Measurements from ENCODE around the gene PRIMPOL.
A peak's percentile ranks its signal among the peaks of the same experiment; 100 is the strongest.
"Not testable (repeated sequence)": the region's sequence is repeated elsewhere in the genome, so short reads cannot be mapped to it uniquely, and the experiment has no call there.

The PRIMPOL gene, protein sequence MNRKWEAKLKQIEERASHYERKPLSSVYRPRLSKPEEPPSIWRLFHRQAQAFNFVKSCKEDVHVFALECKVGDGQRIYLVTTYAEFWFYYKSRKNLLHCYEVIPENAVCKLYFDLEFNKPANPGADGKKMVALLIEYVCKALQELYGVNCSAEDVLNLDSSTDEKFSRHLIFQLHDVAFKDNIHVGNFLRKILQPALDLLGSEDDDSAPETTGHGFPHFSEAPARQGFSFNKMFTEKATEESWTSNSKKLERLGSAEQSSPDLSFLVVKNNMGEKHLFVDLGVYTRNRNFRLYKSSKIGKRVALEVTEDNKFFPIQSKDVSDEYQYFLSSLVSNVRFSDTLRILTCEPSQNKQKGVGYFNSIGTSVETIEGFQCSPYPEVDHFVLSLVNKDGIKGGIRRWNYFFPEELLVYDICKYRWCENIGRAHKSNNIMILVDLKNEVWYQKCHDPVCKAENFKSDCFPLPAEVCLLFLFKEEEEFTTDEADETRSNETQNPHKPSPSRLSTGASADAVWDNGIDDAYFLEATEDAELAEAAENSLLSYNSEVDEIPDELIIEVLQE

DNA sequence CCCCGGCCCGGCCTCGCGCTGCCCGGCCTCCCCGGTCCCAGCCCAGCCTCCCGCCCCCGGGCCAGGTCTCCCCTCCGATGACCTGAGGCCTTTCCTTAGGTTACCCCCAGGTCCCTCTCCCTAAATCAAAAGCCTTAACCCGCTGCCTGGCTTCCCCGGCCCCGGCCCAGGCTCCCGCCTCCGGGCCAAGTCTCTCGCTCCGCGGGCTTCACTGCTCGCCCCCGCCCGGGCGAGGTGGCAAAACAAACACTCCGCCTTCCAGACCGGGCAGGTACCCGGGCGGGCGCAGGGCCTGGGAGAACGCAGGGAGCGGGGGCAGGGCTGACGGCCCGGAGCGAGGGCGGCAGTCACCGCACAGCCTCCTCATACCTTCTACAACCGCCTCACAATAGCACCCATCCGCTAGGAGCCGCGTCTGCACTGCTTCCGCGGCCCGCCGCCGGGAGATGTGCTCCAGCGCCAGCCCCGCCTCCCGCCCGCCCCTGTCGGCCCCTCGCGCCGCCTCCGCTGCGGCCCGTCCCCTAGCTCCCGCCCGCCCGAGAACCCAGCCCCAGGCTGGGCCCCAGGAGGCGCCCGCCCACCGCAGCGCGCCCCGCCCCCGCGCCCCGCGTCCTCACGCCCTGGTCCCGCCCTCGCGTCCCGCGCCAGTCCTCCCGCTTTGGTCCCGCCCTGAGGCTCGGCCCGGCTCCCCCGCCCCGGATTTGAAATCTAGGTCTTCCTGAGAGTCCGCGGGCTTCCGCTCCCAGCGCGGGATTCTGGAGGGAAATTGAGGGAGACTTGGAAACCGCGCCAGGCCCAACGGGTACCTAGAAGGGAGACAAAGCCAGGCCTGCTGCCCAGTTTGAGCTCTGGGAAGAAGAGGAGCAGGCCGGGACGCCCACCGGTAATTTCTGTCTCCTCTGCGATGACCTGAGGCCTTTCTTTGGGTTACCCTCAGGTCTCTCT is at the start of gene PRIMPOL, which contains the start of gene CASP3:
Gene PRIMPOL (plus strand): TSS at position 713 of the 945 bp plus-strand sequence. CDS start 7,403 bp downstream, outside the sequence.
Gene CASP3 (minus strand): TSS at position 422 of the 945 bp plus-strand sequence. CDS start 10,994 bp downstream, outside the sequence.
- H3K27me3 ChIP-seq (ENCODE audit: control insufficient read depth, insufficient read depth, low read length), result no peaks in the 10 kb centered on the region
- H3K9me3 ChIP-seq (ENCODE audit: control insufficient read depth, low read length), result no peaks in the 10 kb centered on the region
- peak within 1 kb of the TSS; percentile 97 for H3K4me3 ChIP-seq (ENCODE audit: low read length)
- H3K36me3 ChIP-seq (ENCODE audit: control insufficient read depth, insufficient read depth, low read length), result no peaks in the 10 kb centered on the region
- peak within 1 kb of the TSS; percentile 98 for H3K9ac ChIP-seq (ENCODE audit: low read length)
- peaks cover 36% of the 10 kb centered on the region for H3K4me1 ChIP-seq (ENCODE audit: control insufficient read depth, insufficient read depth, low read length)

- not testable (repeated sequence) for H3K36me3 ChIP-seq (ENCODE audit: control insufficient read depth, insufficient read depth, low read length); H3K4me3 ChIP-seq (ENCODE audit: low read length); H3K27me3 ChIP-seq (ENCODE audit: control insufficient read depth, insufficient read depth, low read length); H3K9me3 ChIP-seq (ENCODE audit: control insufficient read depth, low read length); H3K9ac ChIP-seq (ENCODE audit: low read length)
- H3K4me1 ChIP-seq (ENCODE audit: control insufficient read depth, insufficient read depth, low read length), result peaks cover 39% of the 10 kb centered on the region
Measured at GRCh38 chr4:184600982-184601381, 48.6 kb upstream of the PRIMPOL start.

DNA sequence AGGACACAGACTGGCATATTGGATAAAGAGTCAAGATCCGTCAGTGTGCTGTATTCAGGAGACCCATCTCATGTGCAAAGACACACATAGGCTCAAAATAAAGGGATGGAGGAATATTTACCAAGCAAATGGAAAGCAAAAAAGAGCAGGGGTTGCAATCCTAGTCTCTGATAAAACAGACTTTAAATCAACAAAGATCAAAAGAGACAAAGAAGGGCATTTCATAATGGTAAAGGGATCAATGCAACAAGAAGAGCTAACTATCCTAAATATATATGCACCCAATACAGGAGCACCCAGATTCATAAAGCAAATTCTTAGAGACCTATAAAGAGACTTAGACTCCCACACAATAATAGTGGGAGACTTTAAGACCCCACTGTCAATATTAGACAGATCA is 46.7 kb upstream of the PRIMPOL start:
- peaks cover 22% of the 10 kb centered on the region for H3K4me1 ChIP-seq (ENCODE audit: control insufficient read depth, insufficient read depth, low read length)
- not testable (repeated sequence) for H3K9ac ChIP-seq (ENCODE audit: low read length); H3K4me3 ChIP-seq (ENCODE audit: low read length); H3K9me3 ChIP-seq (ENCODE audit: control insufficient read depth, low read length); H3K27me3 ChIP-seq (ENCODE audit: control insufficient read depth, insufficient read depth, low read length); H3K36me3 ChIP-seq (ENCODE audit: control insufficient read depth, insufficient read depth, low read length)

DNA sequence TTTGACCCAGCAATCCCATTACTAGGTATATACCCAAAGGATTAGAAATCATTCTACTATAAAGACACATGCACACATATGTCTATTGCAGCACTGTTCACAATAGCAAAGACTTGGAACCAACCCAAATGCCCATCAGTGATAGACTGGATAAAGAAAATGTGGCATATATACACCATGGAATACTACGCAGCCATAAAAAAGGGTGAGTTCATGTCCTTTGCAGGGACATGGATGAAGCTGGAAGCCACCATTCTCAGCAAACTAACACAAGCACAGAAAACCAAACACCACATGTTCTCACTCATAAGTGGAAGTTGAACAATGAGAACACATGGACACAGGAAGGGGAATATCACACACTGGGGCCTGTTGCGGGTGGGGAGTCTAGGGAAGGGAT is 42.1 kb upstream of the PRIMPOL start:
- not testable (repeated sequence) for H3K36me3 ChIP-seq (ENCODE audit: control insufficient read depth, insufficient read depth, low read length); H3K9ac ChIP-seq (ENCODE audit: low read length); H3K27me3 ChIP-seq (ENCODE audit: control insufficient read depth, insufficient read depth, low read length); H3K9me3 ChIP-seq (ENCODE audit: control insufficient read depth, low read length); H3K4me3 ChIP-seq (ENCODE audit: low read length); H3K4me1 ChIP-seq (ENCODE audit: control insufficient read depth, insufficient read depth, low read length)

DNA sequence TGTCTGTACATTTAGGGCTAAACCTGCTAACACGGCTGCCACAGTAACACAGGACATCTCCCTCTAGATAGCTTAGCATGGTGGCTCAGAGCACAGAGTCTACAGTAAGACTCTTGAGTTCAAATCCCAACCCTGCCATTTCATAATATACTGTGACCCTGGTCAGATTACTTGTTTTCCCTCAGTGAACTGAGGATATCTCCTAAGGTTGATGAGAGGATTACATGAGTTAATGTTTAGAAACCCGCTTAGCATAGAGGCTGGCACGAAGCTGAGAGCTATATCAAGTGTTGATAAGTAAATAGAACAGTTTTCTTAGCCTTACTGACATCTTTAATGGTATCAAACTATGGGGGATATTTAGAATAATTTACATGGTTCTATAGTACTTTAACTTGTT is 37.5 kb upstream of the PRIMPOL start:
- Histone ChIP-seq H3K9ac (ENCODE audit: low read length) (no peak overlapping the region), H3K4me3 (ENCODE audit: low read length) (no peak overlapping the region), H3K36me3 (ENCODE audit: control insufficient read depth, insufficient read depth, low read length) (no peaks in the 10 kb centered on the region), H3K4me1 (ENCODE audit: control insufficient read depth, insufficient read depth, low read length) (peaks cover 10% of the 10 kb centered on the region), H3K9me3 (ENCODE audit: control insufficient read depth, low read length) (no peaks in the 10 kb centered on the region), H3K27me3 (ENCODE audit: control insufficient read depth, insufficient read depth, low read length) (no peaks in the 10 kb centered on the region)

DNA sequence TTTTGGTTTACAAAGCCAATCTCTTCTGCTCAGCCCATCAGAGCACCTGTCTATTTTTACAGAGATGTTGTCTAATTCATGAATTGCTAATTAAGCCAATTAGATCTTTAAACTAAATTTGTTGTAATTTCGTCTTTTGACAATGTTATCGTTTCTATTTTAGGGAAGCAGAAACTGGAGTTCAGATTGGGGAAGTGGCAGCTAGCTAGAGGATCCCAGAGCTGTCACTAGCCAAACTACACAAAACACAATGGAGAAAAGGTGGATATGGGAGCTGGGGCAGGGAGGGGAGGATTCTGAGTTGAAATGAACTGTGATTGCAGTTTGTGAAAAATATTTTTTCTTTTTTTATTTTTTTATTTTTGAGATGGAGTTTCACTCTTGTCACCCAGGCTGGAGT is 36.1 kb upstream of the PRIMPOL start:
- Histone ChIP-seq H3K4me1 (ENCODE audit: control insufficient read depth, insufficient read depth, low read length) (peaks cover 10% of the 10 kb centered on the region), H3K36me3 (ENCODE audit: control insufficient read depth, insufficient read depth, low read length) (no peaks in the 10 kb centered on the region), H3K4me3 (ENCODE audit: low read length) (no peak overlapping the region), H3K27me3 (ENCODE audit: control insufficient read depth, insufficient read depth, low read length) (no peaks in the 10 kb centered on the region), H3K9ac (ENCODE audit: low read length) (no peak overlapping the region), H3K9me3 (ENCODE audit: control insufficient read depth, low read length) (no peaks in the 10 kb centered on the region)

DNA sequence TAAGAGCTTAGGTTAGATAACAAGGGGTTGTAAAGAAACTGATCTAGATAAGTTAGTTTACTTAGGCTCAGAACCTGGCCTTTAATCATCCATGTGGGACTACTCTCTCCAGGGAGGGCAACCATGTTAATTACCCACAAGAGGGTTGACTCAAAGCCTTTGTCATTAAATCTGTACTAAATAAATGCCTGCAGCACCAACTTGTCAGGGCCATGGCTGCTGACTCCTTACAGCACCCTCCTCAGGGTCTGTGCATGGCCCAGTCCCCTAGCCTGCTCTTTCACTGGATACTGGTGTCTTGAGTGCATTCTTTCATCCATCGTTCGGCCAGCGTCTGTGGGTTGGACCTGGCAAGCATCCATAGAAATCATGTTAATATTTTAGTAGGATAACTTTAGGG is 35.0 kb upstream of the PRIMPOL start:
- Histone ChIP-seq H3K4me1 (ENCODE audit: control insufficient read depth, insufficient read depth, low read length) (peaks cover 10% of the 10 kb centered on the region), H3K4me3 (ENCODE audit: low read length) (no peak overlapping the region), H3K36me3 (ENCODE audit: control insufficient read depth, insufficient read depth, low read length) (no peaks in the 10 kb centered on the region), H3K9me3 (ENCODE audit: control insufficient read depth, low read length) (no peaks in the 10 kb centered on the region), H3K27me3 (ENCODE audit: control insufficient read depth, insufficient read depth, low read length) (no peaks in the 10 kb centered on the region), H3K9ac (ENCODE audit: low read length) (no peak overlapping the region)

- peaks cover 10% of the 10 kb centered on the region for H3K4me1 ChIP-seq (ENCODE audit: control insufficient read depth, insufficient read depth, low read length)
- not testable (repeated sequence) for H3K9me3 ChIP-seq (ENCODE audit: control insufficient read depth, low read length); H3K36me3 ChIP-seq (ENCODE audit: control insufficient read depth, insufficient read depth, low read length); H3K4me3 ChIP-seq (ENCODE audit: low read length); H3K27me3 ChIP-seq (ENCODE audit: control insufficient read depth, insufficient read depth, low read length); H3K9ac ChIP-seq (ENCODE audit: low read length)
Measured at GRCh38 chr4:184616168-184616567, 33.4 kb upstream of the PRIMPOL start.

DNA sequence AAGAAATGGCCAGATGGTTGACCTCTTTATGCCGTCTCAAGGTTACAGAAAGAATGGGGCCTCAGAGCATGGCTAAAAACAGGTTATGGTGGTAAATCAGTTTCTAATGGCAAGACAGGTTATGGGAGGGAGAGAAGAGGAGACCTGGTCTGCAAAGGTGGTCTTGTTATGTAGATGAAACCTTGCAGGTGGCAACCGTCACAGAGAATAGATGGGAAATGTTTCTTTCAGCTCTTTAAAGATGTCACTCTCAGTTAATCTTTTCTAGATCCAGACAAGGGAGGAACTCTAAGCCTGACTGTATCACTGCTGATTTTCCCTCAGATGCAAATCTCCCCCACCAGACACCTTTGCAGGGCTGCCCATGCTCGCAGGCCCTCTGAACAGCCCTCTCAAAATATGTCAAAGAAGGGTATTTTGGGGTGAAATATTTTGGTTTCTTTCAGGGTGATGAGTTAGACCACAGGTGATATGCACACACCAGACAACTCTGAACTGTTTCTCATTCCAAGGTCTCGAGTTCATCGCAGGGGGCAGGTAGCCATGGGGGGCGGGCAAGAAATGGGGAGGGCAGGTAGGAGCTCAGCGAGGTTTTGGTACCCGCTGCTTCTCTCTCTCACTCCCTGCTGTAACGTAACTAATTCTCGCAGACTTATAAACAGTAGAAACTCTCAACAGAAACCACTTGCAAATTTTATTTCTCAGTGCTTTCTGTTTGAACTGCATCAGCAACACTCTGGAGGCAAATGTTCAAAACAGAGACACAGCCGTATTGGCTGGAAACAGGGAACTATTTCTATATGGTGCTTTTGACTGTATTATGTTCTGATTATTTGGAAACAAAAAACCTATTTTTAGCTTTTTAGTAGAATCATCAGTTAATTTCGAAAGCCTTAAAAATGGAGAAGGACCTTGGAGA is 32.6 kb upstream of the PRIMPOL start:
- H3K36me3 ChIP-seq (ENCODE audit: control insufficient read depth, insufficient read depth, low read length), result no peaks in the 10 kb centered on the region
- H3K4me1 ChIP-seq (ENCODE audit: control insufficient read depth, insufficient read depth, low read length), result peaks cover 6% of the 10 kb centered on the region
- H3K9ac ChIP-seq (ENCODE audit: low read length), result no peak overlapping the region
- no peaks in the 10 kb centered on the region for H3K27me3 ChIP-seq (ENCODE audit: control insufficient read depth, insufficient read depth, low read length)
- H3K4me3 ChIP-seq (ENCODE audit: low read length), result no peak overlapping the region
- H3K9me3 ChIP-seq (ENCODE audit: control insufficient read depth, low read length), result no peaks in the 10 kb centered on the region

- Histone ChIP-seq H3K4me1 (ENCODE audit: control insufficient read depth, insufficient read depth, low read length) (no peaks in the 10 kb centered on the region), H3K9ac (ENCODE audit: low read length) (no peak overlapping the region), H3K36me3 (ENCODE audit: control insufficient read depth, insufficient read depth, low read length) (no peaks in the 10 kb centered on the region)
Measured at GRCh38 chr4:184617600-184618196, 31.8 kb upstream of the PRIMPOL start.

More at GRCh38 chr4:184617600-184618196, 31.8 kb upstream of the PRIMPOL start:
- no peak overlapping the region for H3K4me3 ChIP-seq (ENCODE audit: low read length)
- H3K27me3 ChIP-seq (ENCODE audit: control insufficient read depth, insufficient read depth, low read length), result no peaks in the 10 kb centered on the region
- no peaks in the 10 kb centered on the region for H3K9me3 ChIP-seq (ENCODE audit: control insufficient read depth, low read length)

Measured in mucosa of stomach (tissue), 1 donor.